ENCODE results near the gene MAT2A.
"Not testable (repeated sequence)": the region's sequence is repeated elsewhere in the genome, so short reads cannot be mapped to it uniquely, and the experiment has no call there.

Gene MAT2A

GRCh38 chr2:85547859-85548607, 9.1 kb downstream of the MAT2A start:
- DNase-seq (ENCODE audit: low spot score): no peak

GRCh38 chr2:85548608-85548900, 9.6 kb downstream of the MAT2A start:
- no peak for DNase-seq (ENCODE audit: low spot score)

DNA sequence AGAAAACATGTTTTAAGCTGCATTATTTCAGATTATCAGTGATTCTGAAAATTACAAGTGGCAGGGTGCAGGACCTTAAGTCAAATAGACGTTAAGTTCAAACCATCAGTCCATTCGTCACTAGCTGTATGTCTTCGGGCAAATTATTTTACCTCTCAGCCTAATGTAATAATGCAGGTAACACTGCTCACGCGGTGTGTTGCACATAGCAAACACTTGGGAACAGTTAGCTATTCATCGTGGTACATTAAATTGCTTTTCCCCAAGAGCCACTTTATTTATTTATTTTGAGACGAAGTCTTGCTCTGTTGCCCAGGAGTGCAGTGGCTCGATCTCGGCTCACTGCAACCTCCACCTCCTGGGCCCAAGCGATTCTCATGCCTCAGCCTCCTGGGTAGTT, 10.1 kb downstream of the MAT2A start:
- no peak for DNase-seq (ENCODE audit: low spot score)

DNA sequence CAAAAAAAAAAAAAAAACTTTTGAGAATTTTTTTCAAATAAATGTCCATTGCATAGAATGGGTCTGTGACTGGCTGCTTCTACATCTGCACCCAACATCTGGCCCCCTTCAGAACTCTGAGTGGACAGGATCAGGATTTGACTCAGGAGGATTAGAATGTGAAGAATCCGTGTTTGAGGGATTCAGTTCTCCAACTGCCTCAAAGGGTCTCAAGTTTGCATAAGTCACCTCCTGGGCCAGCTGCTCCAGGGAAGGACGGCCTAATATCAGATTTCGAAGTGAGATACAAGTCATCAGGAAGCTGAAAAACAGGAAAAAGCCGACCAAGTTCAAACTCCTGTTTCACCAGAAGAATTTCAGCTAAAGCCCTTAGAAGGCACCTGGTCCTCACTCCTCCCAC, 10.9 kb downstream of the MAT2A start:
- no peak for DNase-seq (ENCODE audit: low spot score)

- DNase-seq (ENCODE audit: low spot score): no peak
These were observed 11.5 kb downstream of the MAT2A start for GRCh38 chr2:85550486-85550885.

GRCh38 chr2:85551698-85552678, 13.0 kb downstream of the MAT2A start:
- DNase-seq (ENCODE audit: low spot score): peak; percentile 80

DNA sequence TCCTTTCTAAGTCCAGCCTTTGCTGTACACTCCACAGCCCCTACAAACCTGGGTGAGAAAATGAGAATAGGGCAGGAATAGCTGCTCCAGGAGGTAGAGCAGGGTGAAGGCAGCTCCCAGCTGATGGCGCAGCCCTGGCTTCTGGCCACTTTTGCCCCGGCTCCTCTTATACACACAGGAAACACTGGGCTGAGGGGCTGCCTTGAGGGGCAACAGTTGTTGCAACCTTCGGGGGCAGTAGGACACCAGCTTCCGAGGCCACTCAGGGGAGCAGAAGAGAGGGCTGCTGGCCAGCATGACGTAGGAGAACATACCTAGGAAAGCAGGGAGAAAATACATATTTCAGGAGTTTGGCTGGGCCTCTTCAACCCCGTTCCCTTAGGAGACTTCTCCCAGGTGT, 14.2 kb downstream of the MAT2A start:
- DNase-seq (ENCODE audit: low spot score): no peak

DNA sequence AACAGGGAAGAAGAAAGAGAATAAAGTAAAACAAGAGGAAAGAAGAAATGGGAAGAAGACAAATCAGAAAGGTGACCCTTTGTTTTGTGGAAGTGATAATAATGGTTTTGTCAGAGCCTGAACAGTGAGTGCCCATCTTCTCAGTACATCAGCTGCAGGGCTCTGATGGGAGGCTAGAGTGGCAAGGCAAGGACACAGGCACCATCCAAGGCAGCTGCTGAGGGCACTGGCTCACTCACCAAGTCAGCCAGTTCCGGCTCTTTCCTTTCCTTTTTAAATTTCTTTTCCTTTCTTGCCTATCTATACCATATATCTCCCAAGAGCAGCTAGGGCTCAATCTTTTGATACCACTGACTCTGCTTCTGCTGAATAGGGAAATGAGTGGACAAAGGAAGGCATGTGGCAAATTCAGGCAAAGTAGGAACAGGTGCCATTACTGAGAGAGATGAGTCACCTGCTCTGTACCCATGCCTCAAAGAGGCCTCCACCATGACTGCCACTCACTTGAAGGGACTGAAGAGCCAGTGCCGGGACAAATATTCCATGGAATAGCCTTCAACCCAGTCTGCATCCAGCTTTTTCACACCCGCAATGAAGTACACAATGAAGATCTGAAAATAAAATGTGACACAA, 16.1 kb downstream of the MAT2A start:
- no peak for DNase-seq (ENCODE audit: low spot score)

DNA sequence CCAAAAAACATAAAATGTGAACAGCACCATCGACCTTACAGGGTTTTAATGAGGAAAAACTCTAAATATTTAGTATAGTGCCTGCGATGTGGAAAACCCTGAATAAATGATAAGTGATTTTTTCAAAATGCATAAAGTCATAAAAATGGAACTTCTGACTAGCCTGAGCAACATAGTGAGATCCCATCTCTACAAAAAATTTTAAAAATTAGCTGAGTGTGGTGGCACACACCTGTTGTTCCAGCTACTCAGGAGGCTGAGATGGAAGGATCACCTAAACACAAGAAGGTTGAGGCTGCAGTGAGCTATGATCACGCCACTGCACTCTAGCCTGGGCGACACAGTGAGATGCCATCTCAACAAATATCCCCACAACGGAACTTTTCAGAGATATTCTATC, 18.2 kb downstream of the MAT2A start:
- DNase-seq (ENCODE audit: low spot score): no peak

- no peak for DNase-seq (ENCODE audit: low spot score)
These were observed 19.2 kb downstream of the MAT2A start for GRCh38 chr2:85558160-85558559.

GRCh38 chr2:85560403-85560726, 21.4 kb downstream of the MAT2A start:
- DNase-seq (ENCODE audit: low spot score): not testable (repeated sequence)

DNA sequence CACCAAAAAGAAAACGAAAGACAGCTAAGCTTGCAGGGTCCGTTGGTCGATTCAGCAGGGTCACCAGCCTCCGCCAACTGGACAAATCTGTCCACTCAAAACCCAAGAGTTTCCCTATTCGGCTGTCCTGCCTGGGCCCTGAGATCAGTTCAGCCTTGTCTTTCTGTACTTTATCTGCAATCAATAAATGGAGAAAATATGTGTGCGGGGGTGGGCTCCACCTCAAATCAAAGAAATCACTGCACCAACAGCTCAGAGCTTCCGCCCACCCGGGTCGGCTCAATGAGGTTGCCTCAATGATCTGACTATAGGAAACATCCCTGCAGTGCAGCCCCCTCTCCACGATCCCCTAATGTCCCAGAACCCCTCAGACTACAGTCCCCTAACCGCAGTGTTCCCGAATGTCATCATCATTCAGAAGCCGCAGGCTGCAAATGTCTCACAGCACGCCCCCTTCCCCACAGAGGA, 21.9 kb downstream of the MAT2A start:
- DNase-seq (ENCODE audit: low spot score): peak; percentile 25

- peak; percentile 96 for DNase-seq (ENCODE audit: low spot score)
These were observed 22.6 kb downstream of the MAT2A start, which contains the start of gene GGCX for GRCh38 chr2:85561280-85562212. TSS of gene GGCX (minus strand) at chr2:85561493. CDS start at chr2:85561428, 65 bp downstream.

DNA sequence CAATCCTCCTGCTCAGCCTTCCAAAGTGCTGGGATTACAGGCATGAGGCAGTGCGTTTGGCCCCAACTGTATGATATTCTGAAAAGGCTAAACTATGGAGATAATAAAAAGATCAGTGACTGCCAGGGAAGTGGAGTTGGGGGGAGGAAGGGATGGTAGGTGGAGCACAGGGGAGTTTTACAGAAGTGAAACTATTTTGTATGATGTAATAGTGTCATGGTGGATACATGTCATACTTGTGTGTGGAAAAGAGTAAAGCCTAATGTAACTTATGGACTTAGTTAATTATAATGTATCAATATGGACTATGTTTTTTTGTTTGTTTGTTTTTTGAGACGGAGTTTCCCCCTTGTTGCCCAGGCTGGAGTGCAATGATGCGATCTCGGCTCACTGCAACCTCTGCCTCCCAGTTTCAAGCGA, 25.2 kb downstream of the MAT2A start:
- DNase-seq (ENCODE audit: low spot score): no peak

DNA sequence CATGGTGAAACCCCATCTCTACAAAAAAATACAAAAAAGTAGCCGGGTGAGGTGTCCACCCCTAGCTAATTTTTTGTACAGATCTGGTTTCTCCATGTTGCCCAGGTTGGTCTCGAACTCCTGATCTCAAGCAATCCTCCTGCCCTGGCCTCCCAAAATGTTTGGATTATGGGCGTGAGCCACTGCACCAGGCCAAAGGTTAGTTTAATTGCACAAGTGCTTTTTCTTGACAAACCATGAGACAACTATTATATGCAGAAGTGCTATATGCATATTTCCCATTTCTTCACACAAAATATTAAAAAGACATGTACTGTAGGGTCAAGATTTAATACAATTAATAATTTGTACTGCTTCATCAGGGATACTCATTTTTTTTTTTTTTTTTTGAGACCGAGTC, 27.3 kb downstream of the MAT2A start:
- DNase-seq (ENCODE audit: low spot score): no peak

DNA sequence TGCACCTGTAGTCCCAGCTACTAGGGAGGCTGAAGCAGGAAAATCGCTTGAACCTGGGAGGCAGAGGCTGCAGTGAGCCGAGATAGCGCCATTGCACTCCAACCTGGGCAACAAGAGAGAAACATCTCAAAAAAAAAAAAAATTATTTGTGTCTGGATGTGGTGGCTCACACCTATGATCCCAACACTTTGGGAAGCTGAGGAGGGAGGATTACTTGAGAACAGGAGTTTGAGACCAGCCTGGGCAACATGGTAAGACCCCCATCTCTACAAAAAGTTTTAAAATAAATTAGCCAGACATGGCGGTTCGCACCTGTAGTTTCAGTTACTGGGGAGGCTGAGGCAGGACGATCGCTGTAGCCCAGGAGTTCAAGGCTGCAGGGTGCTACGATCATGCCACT, 36.8 kb downstream of the MAT2A start:
- no peak for DNase-seq (ENCODE audit: low spot score)

- no peak for DNase-seq (ENCODE audit: low spot score)
These were observed 38.1 kb downstream of the MAT2A start for GRCh38 chr2:85577063-85577385.

- DNase-seq (ENCODE audit: low spot score): peak; percentile 87
These were observed 38.6 kb downstream of the MAT2A start, which contains the start of gene VAMP8 for GRCh38 chr2:85577386-85578242. TSS of gene VAMP8 (plus strand) at chr2:85577586. CDS start at chr2:85577647, 61 bp downstream.

DNA sequence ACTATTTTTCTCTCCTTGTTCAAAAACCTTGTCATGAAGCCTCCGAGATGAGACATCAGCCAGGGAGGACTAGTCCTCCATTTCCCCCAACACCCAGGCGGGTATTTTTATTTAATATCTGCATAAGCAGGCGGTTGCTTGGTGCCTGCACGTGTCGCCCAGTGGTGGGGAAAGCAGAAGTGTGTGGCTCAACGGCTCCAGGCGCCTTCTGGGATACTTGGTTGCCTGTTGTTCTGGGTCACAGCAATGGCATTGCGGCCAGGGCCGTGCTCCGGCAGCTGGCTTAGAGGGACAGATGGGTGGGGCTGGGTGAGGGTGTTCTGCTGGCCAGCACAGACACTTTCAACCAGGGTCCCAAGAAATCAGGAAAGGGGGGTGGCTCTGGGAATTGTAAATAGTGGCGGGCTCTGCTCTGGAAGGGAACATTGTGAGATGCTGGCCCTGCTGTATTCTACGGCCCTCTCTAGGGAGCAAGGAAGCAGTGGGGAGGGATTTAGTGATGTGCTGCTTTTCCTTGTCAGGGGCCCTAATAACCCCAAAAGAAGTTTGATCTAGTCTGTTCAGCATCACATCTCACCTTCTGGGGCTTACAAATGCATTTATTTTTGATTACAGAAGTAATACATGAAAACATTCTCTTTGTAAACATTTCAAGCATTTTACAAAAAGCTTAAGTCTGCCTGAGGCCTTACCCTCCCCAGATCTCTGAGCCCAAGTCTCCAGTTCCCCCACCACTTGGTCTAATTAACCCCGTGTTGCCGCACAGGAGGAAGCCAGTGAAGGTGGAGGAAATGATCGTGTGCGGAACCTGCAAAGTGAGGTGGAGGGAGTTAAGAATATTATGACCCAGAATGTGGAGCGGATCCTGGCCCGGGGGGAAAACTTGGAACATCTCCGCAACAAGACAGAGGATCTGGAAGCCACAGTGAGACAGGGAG, 39.5 kb downstream of the MAT2A start:
- no peak for DNase-seq (ENCODE audit: low spot score)
